Upper lobe of left lung (tissue), 6 donors: ENCODE measurements around the gene MXRA7. TPM values are rescaled to one million over a fixed set of nuclear protein-coding genes. Genes with fewer than 3 reads are reported as not detected.

ENCODE experiments used
- small RNA-seq, 4 donors: library from RNA; depleted of rRNA; stranded (forward); fragments of <200 nt; gene quantifications; one replicate each; pipeline ENCODE3, GENCODE V24; 2016
- total RNA-seq, 6 donors: library from RNA; depleted of rRNA in 4 of 6; stranded (reverse); fragments of >200 nt in 4 of 6; gene quantifications; one replicate each; pipeline versions ENCODE4 v1.1.0 to v1.2.1, GENCODE V29; 2016 to 2021
- donor health status: DM: no; HTN: no; CAD: no; lungs with moderate emphysema.
- donor health status: DM: no; HTN: yes; CAD: no; lungs with severe emphysema.

The MXRA7 gene
- total RNA-seq, 6 donors from 2014 or later = 21.0 to 147 (median 73.5) TPM

Small RNAs within 50 kb of the gene (small RNA-seq; reads per million reads assigned to genes)
- 0 reads per million in 4 donors for gene AC005837.3
- gene RF02271 = 0 reads per million in 4 donors
- 0 reads per million in 4 donors for gene RNU6-227P
- 0 reads per million in 4 donors for gene RNU6-97P
- 0 to 1.4 (median 0.07) reads per million in 4 donors for gene RNY4P36

Other genes with a start within 250 kb of the MXRA7 start
- gene AANAT, start 243.4 kb downstream of the MXRA7 start, total RNA-seq = not detected
- gene RHBDF2, start 209.5 kb downstream of the MXRA7 start, total RNA-seq = 100 to 1,000 TPM in 2 of 6 donors, 10 to 100 TPM in 4; 34.3 to 137 (median 47.6) TPM
- 10 to 100 TPM in 5 of 6 donors, 1 to 10 TPM in 1; 6.4 to 33.9 (median 16.6) TPM for gene CYGB, start 173.3 kb downstream of the MXRA7 start, total RNA-seq
- gene PRCD, start 170.9 kb downstream of the MXRA7 start, total RNA-seq = 10 to 100 TPM in 1 of 6 donors, 1 to 10 TPM in 4, not detected in 1; 3.0 to 13.9 (median 7.2) TPM
- gene ST6GALNAC2, start 125.1 kb downstream of the MXRA7 start, total RNA-seq = 10 to 100 TPM; 24.4 to 63.5 (median 39.8) TPM
- gene ST6GALNAC1, start 67.2 kb downstream of the MXRA7 start, total RNA-seq = 10 to 100 TPM in 4 of 6 donors, 1 to 10 TPM in 2; 8.3 to 20.4 (median 19.1) TPM
- gene JMJD6, start 15.6 kb upstream of the MXRA7 start, total RNA-seq = 10 to 100 TPM; 23.3 to 63.9 (median 31.0) TPM
- 10 to 100 TPM; 13.6 to 38.9 (median 28.3) TPM for gene METTL23, start 15.9 kb upstream of the MXRA7 start, total RNA-seq
- gene SRSF2, start 26.4 kb upstream of the MXRA7 start, total RNA-seq = 100 to 1,000 TPM; 133 to 454 (median 211) TPM
- 10 to 100 TPM; 23.9 to 49.2 (median 34.4) TPM for gene MFSD11, start 27.2 kb upstream of the MXRA7 start, total RNA-seq
- gene MGAT5B, start 157.4 kb upstream of the MXRA7 start, total RNA-seq = 1 to 10 TPM in 3 of 6 donors, under 1 TPM in 3; 0.20 to 3.0 (median 0.83) TPM